ENCODE data around the gene MASP1. TPM values are rescaled to one million over a fixed set of nuclear protein-coding genes. Genes with fewer than 3 reads are reported as not detected.

Gene MASP1
- 5.2 and 5.6 TPM in 2 replicates for total RNA-seq

GRCh38 chr3:187291512-187292132 lies at the start of gene MASP1:
TSS of gene MASP1 (minus strand) at chr3:187291737. CDS start at chr3:187291632, 105 bp downstream.

GRCh38 chr3:187197335-187197649 lies 94.2 kb downstream of the MASP1 start, which contains the start of gene RTP1:
TSS of gene RTP1 (plus strand) at chr3:187197486. CDS start at chr3:187197516, 30 bp downstream.

Other genes with a start within 250 kb of the MASP1 start
- 12.7 and 13.9 TPM in 2 replicates for gene RPL39L, start 152.2 kb downstream of the MASP1 start, total RNA-seq
- not detected in 2 replicates for gene RTP1, start 94.3 kb downstream of the MASP1 start, total RNA-seq
- gene RTP4, start 76.6 kb upstream of the MASP1 start, total RNA-seq, result 0.86 and 2.0 TPM in 2 replicates

All from vein endothelial cell (primary cell).